SU-DHL-6 (cell line): ENCODE data around the gene AKT3.

Experiments used
- CTCF ChIP-seq: fragments of 200-600 bp; sonication (generic); IDR thresholded peaks from one replicate; pipeline ENCODE4 v1.5.1; 2017; ENCODE audit warnings: antibody characterized with exemption, mild to moderate bottlenecking, low read length, moderate library complexity; ENCODE audit not compliant: insufficient read depth, poor library complexity, severe bottlenecking
- EZH2phosphoT487 ChIP-seq: fragments of 200-600 bp; sonication (generic), shearing (Covaris generic); conservative IDR thresholded peaks from 2 replicates; pipeline ENCODE4 v1.6.1; 2018; ENCODE audit warnings: mild to moderate bottlenecking, antibody characterized with exemption, low read length, moderate library complexity, mixed read lengths

GRCh38 chr1:243598433-243598832 lies 251.6 kb downstream of the AKT3 start:
- TF ChIP-seq CTCF (no peak), EZH2phosphoT487 (no peak)
